ENCODE results near the gene SNX10.

SNX10 gene

DNA sequence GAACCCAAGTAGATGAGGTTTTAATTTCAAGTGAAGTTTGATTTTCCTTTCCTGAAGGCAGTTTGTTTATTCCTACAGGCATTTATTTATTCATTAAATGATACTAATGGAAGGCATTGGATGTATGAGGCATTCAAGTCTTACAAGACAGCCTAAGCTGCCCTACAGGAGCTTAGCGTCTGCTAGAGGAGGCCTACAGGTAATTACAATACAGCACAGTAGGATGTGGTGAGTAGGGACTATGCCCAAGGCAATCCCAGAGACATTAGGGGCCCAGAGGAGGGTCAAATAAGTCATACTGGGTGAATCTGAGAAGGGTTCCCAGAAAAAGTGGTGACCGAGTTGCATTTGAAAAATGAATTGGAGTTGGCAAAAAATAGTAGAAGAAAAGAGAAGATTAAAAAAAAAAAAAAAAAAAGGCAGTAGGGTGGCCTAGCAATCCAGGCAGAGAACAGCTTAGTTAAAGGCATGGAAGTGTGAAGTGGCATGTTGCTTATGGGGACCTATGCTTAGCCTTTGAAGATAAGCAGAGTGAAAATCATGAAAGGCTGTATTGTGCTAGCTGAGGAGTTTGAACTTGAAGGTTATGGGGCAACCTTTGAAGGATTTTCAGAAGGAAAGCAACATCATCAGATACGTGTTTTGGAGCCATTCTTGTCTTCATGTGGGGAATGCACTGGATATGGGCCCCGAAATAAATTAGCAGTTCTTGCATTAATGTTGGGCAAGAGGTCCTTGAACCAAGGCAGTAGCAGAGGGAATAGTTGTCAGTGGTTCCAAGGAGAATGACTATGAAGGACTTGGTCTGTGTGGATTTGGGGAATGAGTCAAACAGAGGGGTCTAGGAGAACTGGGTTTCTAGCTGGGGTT is 65.5 kb downstream of the SNX10 start:
- Histone ChIP-seq H3K4me1 (ENCODE audit: control insufficient read depth, insufficient read depth, low read length) (no peaks in the 10 kb centered on the region), H3K27me3 (ENCODE audit: control insufficient read depth, insufficient read depth, low read length) (no peaks in the 10 kb centered on the region), H3K9ac (ENCODE audit: low read length) (no peak overlapping the region), H3K4me3 (ENCODE audit: low read depth, low read length) (no peak overlapping the region), H3K27ac (ENCODE audit: low read depth, low read length) (no peak overlapping the region), H3K36me3 (ENCODE audit: control insufficient read depth, insufficient read depth, low read length) (no peaks in the 10 kb centered on the region), H3K9me3 (ENCODE audit: control insufficient read depth, insufficient read depth, low read depth, low read length) (no peaks in the 10 kb centered on the region)

DNA sequence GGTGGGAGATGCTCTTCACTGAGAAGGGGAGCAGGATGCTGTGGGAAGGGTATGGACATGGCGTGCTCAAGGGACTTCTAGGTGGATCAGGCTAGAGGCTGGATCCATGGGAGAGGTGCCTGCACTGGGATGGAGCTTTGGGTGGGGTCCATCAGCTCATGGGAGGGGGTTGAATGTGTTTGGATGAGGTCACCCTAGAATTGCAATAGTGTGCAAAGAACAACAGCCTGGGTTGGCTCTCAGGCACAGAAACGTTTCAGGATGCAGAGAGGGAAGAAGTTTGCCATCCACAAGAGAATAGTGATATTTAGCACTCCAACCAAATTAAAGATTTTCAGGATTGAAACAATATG is 66.1 kb downstream of the SNX10 start:
- H3K36me3 ChIP-seq (ENCODE audit: control insufficient read depth, insufficient read depth, low read length), result no peaks in the 10 kb centered on the region
- H3K9ac ChIP-seq (ENCODE audit: low read length), result no peak overlapping the region
- H3K27me3 ChIP-seq (ENCODE audit: control insufficient read depth, insufficient read depth, low read length), result no peaks in the 10 kb centered on the region
- H3K27ac ChIP-seq (ENCODE audit: low read depth, low read length), result no peak overlapping the region
- H3K4me1 ChIP-seq (ENCODE audit: control insufficient read depth, insufficient read depth, low read length), result no peaks in the 10 kb centered on the region
- no peaks in the 10 kb centered on the region for H3K9me3 ChIP-seq (ENCODE audit: control insufficient read depth, insufficient read depth, low read depth, low read length)
- H3K4me3 ChIP-seq (ENCODE audit: low read depth, low read length), result no peak overlapping the region

DNA sequence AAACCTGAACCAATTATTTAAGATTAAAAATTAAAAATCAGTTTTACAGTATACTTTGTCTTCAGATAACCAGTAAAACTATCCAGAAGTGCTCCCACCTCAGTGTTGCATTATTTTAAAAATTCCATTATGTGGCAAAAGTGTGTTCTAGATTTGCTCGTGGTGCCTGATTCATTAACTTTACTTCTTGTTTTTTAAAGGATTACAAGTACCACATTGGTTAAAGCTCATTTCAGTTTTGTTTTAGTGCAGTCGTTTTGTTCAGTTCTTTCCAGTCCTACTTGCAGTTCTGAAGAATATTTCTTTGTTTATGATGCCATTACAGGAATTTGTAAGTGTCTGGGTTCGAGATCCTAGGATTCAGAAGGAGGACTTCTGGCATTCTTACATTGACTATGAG is 69.0 kb downstream of the SNX10 start:
- H3K9me3 ChIP-seq (ENCODE audit: control insufficient read depth, insufficient read depth, low read depth, low read length), result no peaks in the 10 kb centered on the region
- peaks cover 5% of the 10 kb centered on the region; the same call in 1 of the 2 replicates for H3K4me1 ChIP-seq (ENCODE audit: control insufficient read depth, insufficient read depth, low read length)
- no peaks in the 10 kb centered on the region for H3K27me3 ChIP-seq (ENCODE audit: control insufficient read depth, insufficient read depth, low read length)
- no peaks in the 10 kb centered on the region for H3K36me3 ChIP-seq (ENCODE audit: control insufficient read depth, insufficient read depth, low read length)
- H3K9ac ChIP-seq (ENCODE audit: low read length), result no peak overlapping the region
- H3K27ac ChIP-seq (ENCODE audit: low read depth, low read length), result no peak overlapping the region
- no peak overlapping the region for H3K4me3 ChIP-seq (ENCODE audit: low read depth, low read length)

DNA sequence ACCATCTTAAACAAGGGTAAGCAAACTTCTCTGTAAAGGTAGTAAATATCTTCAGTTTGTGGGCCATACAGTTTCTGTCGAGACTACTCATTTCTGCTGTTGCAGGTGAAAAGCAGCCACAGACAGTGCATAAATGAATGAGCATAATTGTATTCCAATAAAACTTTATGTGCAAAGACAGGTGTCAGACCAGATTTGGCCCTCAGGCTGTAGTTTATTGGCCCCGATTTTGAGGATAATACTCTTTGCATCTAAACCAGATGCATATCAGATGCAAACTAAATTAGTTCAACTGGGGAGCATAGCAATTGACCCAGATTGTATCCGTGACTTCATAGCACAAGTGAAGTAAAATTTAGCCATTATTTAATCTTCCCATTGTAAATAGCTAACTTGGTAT is 70.0 kb downstream of the SNX10 start:
- Histone ChIP-seq H3K36me3 (ENCODE audit: control insufficient read depth, insufficient read depth, low read length) (no peaks in the 10 kb centered on the region), H3K9me3 (ENCODE audit: control insufficient read depth, insufficient read depth, low read depth, low read length) (no peaks in the 10 kb centered on the region), H3K9ac (ENCODE audit: low read length) (no peak overlapping the region), H3K4me3 (ENCODE audit: low read depth, low read length) (no peak overlapping the region), H3K4me1 (ENCODE audit: control insufficient read depth, insufficient read depth, low read length) (peaks cover 5% of the 10 kb centered on the region; the same call in 1 of the 2 replicates), H3K27me3 (ENCODE audit: control insufficient read depth, insufficient read depth, low read length) (no peaks in the 10 kb centered on the region), H3K27ac (ENCODE audit: low read depth, low read length) (no peak overlapping the region)

DNA sequence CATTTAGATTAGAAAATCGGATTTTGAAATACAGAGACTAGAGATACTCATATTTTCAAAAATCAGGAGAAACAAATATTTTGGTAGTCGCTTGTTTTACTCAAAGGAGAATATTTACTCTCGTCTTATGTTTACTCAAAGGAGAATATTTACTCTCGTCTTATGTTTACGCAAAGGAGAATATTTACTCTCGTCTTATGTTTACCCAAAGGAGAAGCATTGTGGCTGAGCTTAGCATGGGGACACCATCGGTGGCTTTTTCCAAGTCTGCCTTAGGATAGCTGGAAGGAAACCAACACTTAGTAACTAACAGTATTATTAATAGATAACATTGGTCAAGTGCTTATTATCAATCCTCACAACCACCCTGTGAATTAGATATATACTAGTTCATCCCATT is 71.8 kb downstream of the SNX10 start:
- Histone ChIP-seq H3K27ac (ENCODE audit: low read depth, low read length) (no peak overlapping the region), H3K4me1 (ENCODE audit: control insufficient read depth, insufficient read depth, low read length) (peaks cover 5% of the 10 kb centered on the region; the same call in 1 of the 2 replicates), H3K9ac (ENCODE audit: low read length) (no peak overlapping the region), H3K4me3 (ENCODE audit: low read depth, low read length) (no peak overlapping the region), H3K27me3 (ENCODE audit: control insufficient read depth, insufficient read depth, low read length) (no peaks in the 10 kb centered on the region), H3K9me3 (ENCODE audit: control insufficient read depth, insufficient read depth, low read depth, low read length) (no peaks in the 10 kb centered on the region), H3K36me3 (ENCODE audit: control insufficient read depth, insufficient read depth, low read length) (no peaks in the 10 kb centered on the region)

DNA sequence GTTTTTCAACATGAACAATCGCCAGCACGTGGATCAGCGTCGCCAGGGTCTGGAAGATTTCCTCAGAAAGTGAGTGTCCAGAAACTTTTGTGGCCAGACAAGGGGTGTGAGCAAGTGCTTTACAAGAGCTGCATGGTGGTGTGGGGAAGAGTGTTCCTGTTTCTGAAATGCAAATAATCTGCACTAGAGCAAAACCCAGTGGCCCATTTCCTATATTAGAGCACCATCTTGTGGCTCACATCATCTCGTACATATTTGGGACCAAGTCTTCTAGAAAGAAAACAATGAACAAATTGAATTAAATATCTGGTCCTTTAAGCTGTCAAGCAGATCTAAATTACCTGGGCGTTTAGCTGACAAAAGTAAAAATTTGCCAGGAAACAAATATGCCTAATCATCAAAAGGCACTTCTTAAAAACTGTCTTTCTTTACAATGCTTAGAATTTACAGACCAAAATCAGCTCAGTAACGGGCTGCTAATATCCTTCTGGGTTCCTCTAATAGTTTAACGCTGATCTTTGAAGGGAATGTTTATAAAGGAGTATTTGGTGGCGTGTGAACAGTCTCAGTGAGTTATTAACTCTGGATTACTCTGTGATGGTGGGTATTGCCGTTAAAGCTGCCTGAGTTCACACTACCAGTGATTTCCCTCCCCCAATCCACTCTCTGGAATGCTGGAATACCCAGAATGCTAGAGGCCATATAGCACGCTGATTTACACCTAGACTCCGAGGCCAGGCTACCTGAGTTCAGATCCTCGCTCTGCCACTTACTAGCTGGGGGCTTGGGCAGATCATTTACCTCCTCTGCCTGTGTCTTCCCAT is 73.6 kb downstream of the SNX10 start:
- Histone ChIP-seq H3K27ac (ENCODE audit: low read depth, low read length) (no peak overlapping the region), H3K4me3 (ENCODE audit: low read depth, low read length) (no peak overlapping the region), H3K36me3 (ENCODE audit: control insufficient read depth, insufficient read depth, low read length) (no peaks in the 10 kb centered on the region), H3K9me3 (ENCODE audit: control insufficient read depth, insufficient read depth, low read depth, low read length) (no peaks in the 10 kb centered on the region), H3K4me1 (ENCODE audit: control insufficient read depth, insufficient read depth, low read length) (peaks cover 5% of the 10 kb centered on the region; the same call in 1 of the 2 replicates), H3K27me3 (ENCODE audit: control insufficient read depth, insufficient read depth, low read length) (no peaks in the 10 kb centered on the region), H3K9ac (ENCODE audit: low read length) (no peak overlapping the region)

DNA sequence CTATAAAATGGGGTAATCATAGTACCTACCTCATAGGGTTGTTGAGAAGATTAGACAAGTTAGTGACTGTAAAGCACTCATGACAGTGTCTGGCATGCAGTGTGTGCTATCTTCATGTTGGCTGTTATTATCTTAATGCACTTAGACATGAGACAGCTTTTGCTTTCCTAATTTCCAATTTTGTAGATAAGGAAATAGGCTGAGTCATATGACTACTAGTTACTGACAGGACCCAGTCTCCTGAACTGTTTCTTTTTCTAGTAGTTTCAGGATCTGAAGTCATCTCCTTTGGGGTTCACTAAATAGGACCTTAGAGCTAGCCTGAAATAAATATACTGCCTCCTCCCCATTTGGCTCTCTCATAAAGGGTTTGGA is 74.2 kb downstream of the SNX10 start:
- no peak overlapping the region for H3K4me3 ChIP-seq (ENCODE audit: low read depth, low read length)
- H3K4me1 ChIP-seq (ENCODE audit: control insufficient read depth, insufficient read depth, low read length), result peaks cover 5% of the 10 kb centered on the region; the same call in 1 of the 2 replicates
- no peaks in the 10 kb centered on the region for H3K27me3 ChIP-seq (ENCODE audit: control insufficient read depth, insufficient read depth, low read length)
- H3K27ac ChIP-seq (ENCODE audit: low read depth, low read length), result no peak overlapping the region
- H3K36me3 ChIP-seq (ENCODE audit: control insufficient read depth, insufficient read depth, low read length), result no peaks in the 10 kb centered on the region
- no peak overlapping the region for H3K9ac ChIP-seq (ENCODE audit: low read length)
- no peaks in the 10 kb centered on the region for H3K9me3 ChIP-seq (ENCODE audit: control insufficient read depth, insufficient read depth, low read depth, low read length)

DNA sequence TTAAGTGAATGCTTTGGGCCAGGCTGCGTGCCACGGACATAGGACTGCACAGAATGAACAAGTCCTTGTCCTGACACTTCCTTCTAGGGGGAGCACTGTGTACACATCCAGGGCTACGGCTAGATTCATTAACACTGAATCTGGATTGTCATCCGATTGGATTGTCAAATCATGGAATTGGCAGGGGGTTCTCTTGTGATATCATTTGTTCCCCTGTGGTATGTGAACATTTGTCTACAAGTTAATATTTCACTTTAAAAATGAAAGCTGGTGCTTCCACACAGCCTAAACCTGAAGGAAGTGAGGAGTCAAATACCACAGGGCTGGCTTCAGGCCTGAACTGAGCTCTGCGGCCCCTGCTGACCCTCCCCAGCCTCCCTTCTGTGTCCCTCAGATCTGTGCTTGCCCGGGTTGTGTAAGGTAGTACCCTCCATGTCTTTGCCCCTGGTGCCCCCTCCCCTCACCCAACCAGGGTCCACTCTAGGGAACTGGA is 75.6 kb downstream of the SNX10 start:
- H3K9ac ChIP-seq (ENCODE audit: low read length), result no peak overlapping the region

DNA sequence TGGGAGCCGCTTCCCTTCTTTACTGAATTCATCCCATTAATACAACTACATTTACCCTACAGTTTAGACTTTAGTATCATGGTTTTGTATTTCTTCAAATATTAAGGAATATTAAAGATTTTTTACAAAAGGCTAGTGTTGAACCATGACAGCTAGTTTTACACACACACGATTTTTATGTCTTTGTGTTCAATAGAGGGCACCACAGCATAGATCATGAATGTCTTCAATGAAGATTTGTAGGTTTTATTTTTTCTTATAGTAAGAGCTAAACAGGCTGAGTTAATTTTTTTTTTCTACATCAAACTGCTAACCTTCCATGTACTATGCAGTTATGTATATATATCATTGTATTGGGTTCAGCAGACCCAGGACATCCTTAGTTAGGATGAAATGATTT is 76.9 kb downstream of the SNX10 start:
- peaks cover 5% of the 10 kb centered on the region; the same call in 1 of the 2 replicates for H3K4me1 ChIP-seq (ENCODE audit: control insufficient read depth, insufficient read depth, low read length)
- H3K9me3 ChIP-seq (ENCODE audit: control insufficient read depth, insufficient read depth, low read depth, low read length), result no peaks in the 10 kb centered on the region
- H3K36me3 ChIP-seq (ENCODE audit: control insufficient read depth, insufficient read depth, low read length), result no peaks in the 10 kb centered on the region
- H3K4me3 ChIP-seq (ENCODE audit: low read depth, low read length), result no peak overlapping the region
- no peak overlapping the region for H3K9ac ChIP-seq (ENCODE audit: low read length)
- no peak overlapping the region for H3K27ac ChIP-seq (ENCODE audit: low read depth, low read length)
- H3K27me3 ChIP-seq (ENCODE audit: control insufficient read depth, insufficient read depth, low read length), result no peaks in the 10 kb centered on the region

More for the DNA sequence above, 75.6 kb downstream of the SNX10 start:
- Histone ChIP-seq H3K27me3 (ENCODE audit: control insufficient read depth, insufficient read depth, low read length) (no peaks in the 10 kb centered on the region), H3K27ac (ENCODE audit: low read depth, low read length) (no peak overlapping the region), H3K36me3 (ENCODE audit: control insufficient read depth, insufficient read depth, low read length) (no peaks in the 10 kb centered on the region), H3K4me3 (ENCODE audit: low read depth, low read length) (no peak overlapping the region), H3K9me3 (ENCODE audit: control insufficient read depth, insufficient read depth, low read depth, low read length) (no peaks in the 10 kb centered on the region), H3K4me1 (ENCODE audit: control insufficient read depth, insufficient read depth, low read length) (peaks cover 5% of the 10 kb centered on the region; the same call in 1 of the 2 replicates)

DNA sequence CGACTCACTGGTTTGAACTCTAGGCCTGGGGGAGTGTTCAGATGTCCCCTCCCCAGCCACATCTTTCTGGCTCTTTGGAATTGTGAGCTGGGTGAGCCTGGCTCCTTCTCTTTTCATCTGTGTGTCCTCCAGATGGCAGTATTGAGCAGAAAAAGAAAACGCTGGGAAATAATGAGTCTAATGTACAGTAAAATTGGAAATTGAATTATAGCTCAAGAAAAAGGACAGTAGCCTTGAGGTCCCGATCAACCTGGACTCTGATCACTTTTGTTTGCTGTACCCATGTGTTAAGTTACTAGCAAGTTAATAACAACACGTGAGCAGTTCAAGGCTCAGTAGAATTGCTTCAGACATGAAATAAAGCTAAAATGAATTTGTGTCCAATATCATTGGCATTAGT is 77.9 kb downstream of the SNX10 start:
- H3K9ac ChIP-seq (ENCODE audit: low read length), result no peak overlapping the region
- no peak overlapping the region for H3K27ac ChIP-seq (ENCODE audit: low read depth, low read length)
- no peaks in the 10 kb centered on the region for H3K36me3 ChIP-seq (ENCODE audit: control insufficient read depth, insufficient read depth, low read length)
- no peaks in the 10 kb centered on the region for H3K9me3 ChIP-seq (ENCODE audit: control insufficient read depth, insufficient read depth, low read depth, low read length)
- H3K4me1 ChIP-seq (ENCODE audit: control insufficient read depth, insufficient read depth, low read length), result peaks cover 8% of the 10 kb centered on the region
- H3K4me3 ChIP-seq (ENCODE audit: low read depth, low read length), result no peak overlapping the region
- no peaks in the 10 kb centered on the region for H3K27me3 ChIP-seq (ENCODE audit: control insufficient read depth, insufficient read depth, low read length)

DNA sequence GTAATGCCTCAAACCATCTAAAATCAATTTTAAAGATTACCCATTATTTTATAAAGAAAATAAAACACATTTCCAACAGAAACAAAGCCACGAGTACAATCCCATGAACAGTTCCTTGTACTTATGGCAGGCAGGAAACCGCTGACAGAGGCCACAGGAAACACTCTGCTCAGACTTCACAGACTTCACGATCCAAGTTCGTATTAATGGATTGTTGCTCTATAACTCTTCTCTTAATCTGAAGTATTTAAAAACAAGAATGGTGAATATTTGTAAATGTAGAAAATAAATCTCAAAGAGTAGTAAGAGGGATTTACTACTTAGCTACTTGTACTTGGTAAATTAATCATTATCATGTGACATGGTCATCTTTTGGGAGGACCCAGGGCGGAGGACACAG is 78.3 kb downstream of the SNX10 start:
- H3K4me3 ChIP-seq (ENCODE audit: low read depth, low read length), result no peak overlapping the region
- H3K36me3 ChIP-seq (ENCODE audit: control insufficient read depth, insufficient read depth, low read length), result no peaks in the 10 kb centered on the region
- H3K9me3 ChIP-seq (ENCODE audit: control insufficient read depth, insufficient read depth, low read depth, low read length), result no peaks in the 10 kb centered on the region
- H3K9ac ChIP-seq (ENCODE audit: low read length), result no peak overlapping the region
- no peaks in the 10 kb centered on the region for H3K27me3 ChIP-seq (ENCODE audit: control insufficient read depth, insufficient read depth, low read length)
- H3K27ac ChIP-seq (ENCODE audit: low read depth, low read length), result no peak overlapping the region
- peaks cover 11% of the 10 kb centered on the region for H3K4me1 ChIP-seq (ENCODE audit: control insufficient read depth, insufficient read depth, low read length)
